H1 (cell line): ENCODE results near the gene TLR5. TPM values are rescaled to one million over a fixed set of nuclear protein-coding genes. Genes with fewer than 3 reads are reported as not detected.

ENCODE experiments used
- CTCF ChIA-PET: fragments of 300-600 bp; sonication (Branson Sonifier 250); formaldehyde crosslinking; loops from one replicate; lab custom pipeline; 2021; ENCODE audit not compliant: partially characterized antibody; lab: Charles Lee
- POLR2A ChIA-PET: fragments of 300-600 bp; sonication (Branson Sonifier 250); formaldehyde crosslinking; loops from one replicate; lab custom pipeline; 2021; ENCODE audit warnings: inconsistent platforms; ENCODE audit not compliant: partially characterized antibody; lab: Charles Lee
- DNase-seq, 2 experiments: peaks; one replicate each; pipeline versions ENCODE4 v3.0.0 to v3.0.0-alpha.2; 2010 to 2022; ENCODE audit warnings: low spot score in 2 of 2, low read depth in 1 of 2, mixed read lengths in 1 of 2
- FAIRE-seq: peaks from 2 replicates; lab custom pipeline; 2011; peaks lifted over from hg19 to GRCh38; lab: Jason Lieb, UNC
- H2AFZ ChIP-seq: 2 replicates; pipeline ENCODE4 v1.8.1; 2012; ENCODE audit warnings: low read length, inconsistent platforms
- H2AK5ac ChIP-seq: 2 replicates; pipeline ENCODE4 v1.6.1; 2013; ENCODE audit warnings: low read depth, low read length
- H2BK120ac ChIP-seq: replicated peaks from 2 replicates; pipeline ENCODE3; 2013; ENCODE audit warnings: low read depth, low read length, inconsistent platforms
- H2BK12ac ChIP-seq: 2 replicates; pipeline ENCODE4 v1.6.1; 2013; ENCODE audit warnings: low read depth, low read length
- H2BK15ac ChIP-seq: 2 replicates; pipeline ENCODE4 v1.6.1; 2013; ENCODE audit warnings: low read length
- H2BK20ac ChIP-seq: 2 replicates; pipeline ENCODE4 v1.6.1; 2013; ENCODE audit warnings: low read length
- H2BK5ac ChIP-seq: 2 replicates; pipeline ENCODE4 v1.6.1; 2013; ENCODE audit warnings: low read depth, low read length
- H3K14ac ChIP-seq: 2 replicates; pipeline ENCODE4 v1.6.1; 2013; ENCODE audit warnings: inconsistent platforms; ENCODE audit not compliant: insufficient read length
- H3K18ac ChIP-seq: 2 replicates; pipeline ENCODE4 v1.6.1; 2013; ENCODE audit warnings: low read length; ENCODE audit errors: extremely low read depth
- H3K23ac ChIP-seq: 2 replicates; pipeline ENCODE4 v1.6.1; 2013; ENCODE audit warnings: inconsistent platforms; ENCODE audit not compliant: insufficient read length
- H3K23me2 ChIP-seq: 2 replicates; pipeline ENCODE4 v1.6.1; 2013; ENCODE audit warnings: low read depth, low read length
- H3K27ac ChIP-seq: 2 replicates; pipeline ENCODE4 v1.6.1; 2011; ENCODE audit warnings: low read depth, low read length, inconsistent platforms
- H3K27me3 ChIP-seq, 4 experiments: replicated peaks in 1 of 4; 1 replicate in 1 of 4; 2 replicates in 3 of 4; pipeline versions ENCODE4 v1.6.1 to v1.8.1; 2011 to 2013; ENCODE audit warnings: low read length in 3 of 4, mild to moderate bottlenecking in 3 of 4, inconsistent platforms in 2 of 4, mixed read lengths in 2 of 4, moderate library complexity in 1 of 4; ENCODE audit not compliant: control insufficient read depth in 3 of 4, insufficient read depth in 3 of 4; ENCODE audit errors: extremely low read depth in 1 of 4
- H3K36me3 ChIP-seq, 4 experiments: 2 replicates each; pipeline versions ENCODE4 v1.6.1 to v1.8.1; 2011 to 2013; ENCODE audit warnings: mild to moderate bottlenecking in 4 of 4, low read length in 3 of 4, moderate library complexity in 2 of 4, control low read depth in 1 of 4, inconsistent platforms in 1 of 4; ENCODE audit not compliant: insufficient read depth in 4 of 4, control insufficient read depth in 2 of 4
- H3K4ac ChIP-seq: replicated peaks from 2 replicates; pipeline ENCODE3; 2013; ENCODE audit warnings: low read length, low read depth, mixed read lengths, inconsistent platforms; ENCODE audit not compliant: insufficient read length
- H3K4me1 ChIP-seq, 4 experiments: replicated peaks in 1 of 4; 1 replicate in 1 of 4; 2 replicates in 3 of 4; pipeline versions ENCODE4 v1.6.1 to v1.8.1; 2011 to 2013; ENCODE audit warnings: low read length in 3 of 4, inconsistent platforms in 2 of 4, mixed read lengths in 1 of 4; ENCODE audit not compliant: insufficient read depth in 4 of 4, control insufficient read depth in 3 of 4
- H3K4me2 ChIP-seq, 2 experiments: 2 replicates each; pipeline versions ENCODE4 v1.6.1 to v1.8.1; 2011 to 2013; ENCODE audit warnings: low read depth in 2 of 2, low read length in 2 of 2, control low read depth in 1 of 2, inconsistent platforms in 1 of 2, mild to moderate bottlenecking in 1 of 2; ENCODE audit not compliant: insufficient read depth in 1 of 2
- H3K4me3 ChIP-seq, 4 experiments: fragments of 200-600, 300-600 bp in 1 of 4; sonication (generic), shearing (Covaris generic), sonication (Bioruptor Twin) in 1 of 4; 2 replicates each; pipeline versions ENCODE4 v1.5.1 to v1.8.1; 2011 to 2016; ENCODE audit warnings: low read length in 4 of 4, low read depth in 3 of 4, control low read depth in 2 of 4, inconsistent platforms in 2 of 4, mild to moderate bottlenecking in 2 of 4, mixed read lengths in 1 of 4, moderate library complexity in 1 of 4; ENCODE audit not compliant: insufficient read depth in 2 of 4; ENCODE audit errors: extremely low read depth in 1 of 4
- H3K56ac ChIP-seq: replicated peaks from 2 replicates; pipeline ENCODE3; 2013; ENCODE audit warnings: low read depth, mild to moderate bottlenecking, mixed read lengths, low read length, inconsistent platforms; ENCODE audit not compliant: insufficient read length
- H3K79me1 ChIP-seq: 2 replicates; pipeline ENCODE4 v1.6.1; 2013; ENCODE audit warnings: low read depth, low read length, control low read depth
- H3K79me2 ChIP-seq, 2 experiments: 2 replicates each; pipeline versions ENCODE4 v1.6.1 to v1.8.1; 2012 to 2013; ENCODE audit warnings: low read length in 2 of 2, mild to moderate bottlenecking in 2 of 2, inconsistent platforms in 1 of 2; ENCODE audit not compliant: insufficient read depth in 2 of 2, control insufficient read depth in 1 of 2
- H3K9ac ChIP-seq, 4 experiments: replicated peaks in 1 of 4; 1 replicate in 1 of 4; 2 replicates in 3 of 4; pipeline versions ENCODE4 v1.6.1 to v1.8.1; 2011 to 2013; ENCODE audit warnings: low read depth in 3 of 4, low read length in 3 of 4, control low read depth in 2 of 4, mild to moderate bottlenecking in 2 of 4, moderate library complexity in 2 of 4, inconsistent platforms in 1 of 4; ENCODE audit errors: extremely low read depth in 1 of 4
- H3K9me3 ChIP-seq, 2 experiments: 2 replicates each; pipeline versions ENCODE4 v1.6.1 to v1.8.1; 2012 to 2013; ENCODE audit warnings: mild to moderate bottlenecking in 2 of 2, moderate library complexity in 2 of 2, control low read depth in 1 of 2, inconsistent platforms in 1 of 2, low read depth in 1 of 2, low read length in 1 of 2, mixed read lengths in 1 of 2; ENCODE audit not compliant: insufficient read depth in 2 of 2
- H4K20me1 ChIP-seq, 2 experiments: replicated peaks in 1 of 2; 2 replicates each; pipeline versions ENCODE3 to v1.8.1; 2011 to 2013; ENCODE audit warnings: inconsistent platforms in 2 of 2, low read length in 2 of 2, mild to moderate bottlenecking in 1 of 2; ENCODE audit not compliant: insufficient read depth in 2 of 2, control insufficient read depth in 1 of 2
- H4K5ac ChIP-seq: 2 replicates; pipeline ENCODE4 v1.6.1; 2013; ENCODE audit warnings: low read length, low read depth, mixed read lengths, inconsistent platforms; ENCODE audit not compliant: insufficient read length
- H4K8ac ChIP-seq: 2 replicates; pipeline ENCODE4 v1.8.0; 2013; ENCODE audit warnings: mild to moderate bottlenecking, moderate library complexity, low read length, inconsistent platforms; ENCODE audit not compliant: insufficient read depth; ENCODE audit errors: extremely low read depth
- H4K91ac ChIP-seq: replicated peaks from 2 replicates; pipeline ENCODE3; 2013; ENCODE audit warnings: low read length, mixed read lengths, inconsistent platforms; ENCODE audit not compliant: insufficient read length
- ASH2L ChIP-seq: fragments of 200-600, 300-600 bp; sonication (generic); IDR thresholded peaks from one replicate; pipeline ENCODE4 v1.7.1; 2017; ENCODE audit warnings: low read length
- BRCA1 ChIP-seq: IDR thresholded peaks from 2 replicates; pipeline ENCODE4 v1.6.1; 2012; ENCODE audit warnings: low read depth, low read length, improper control_type of control experiment
- CBX8 ChIP-seq: fragments of 300-800, 300-1000 bp; sonication (generic); IDR thresholded peaks from 2 replicates; pipeline ENCODE4 v1.7.1; 2016; ENCODE audit warnings: low read depth, low read length, borderline replicate concordance
- EGR1 ChIP-seq: IDR thresholded peaks from 2 replicates; pipeline ENCODE4 v1.6.1; 2011; ENCODE audit warnings: low read depth, low read length, borderline replicate concordance
- EZH2 ChIP-seq: fragments of 200-600 bp; sonication (generic); IDR thresholded peaks from 2 replicates; pipeline ENCODE4 v1.7.1; 2012; ENCODE audit warnings: low read depth, mild to moderate bottlenecking, moderate library complexity, low read length, inconsistent platforms; ENCODE audit not compliant: severe bottlenecking
- FOSL1 ChIP-seq: IDR thresholded peaks from 2 replicates; pipeline ENCODE4 v1.6.1; 2011; ENCODE audit warnings: mild to moderate bottlenecking, low read depth, low read length, moderate library complexity; ENCODE audit not compliant: insufficient read depth
- SAP30 ChIP-seq: fragments of 300-600 bp; sonication (generic); IDR thresholded peaks from 2 replicates; pipeline ENCODE4 v1.7.1; 2012; ENCODE audit warnings: low read length, moderate library complexity, mild to moderate bottlenecking, inconsistent platforms; ENCODE audit not compliant: insufficient read depth, insufficient replicate concordance
- SUZ12 ChIP-seq: fragments of 200-600 bp; sonication (generic); IDR thresholded peaks from 2 replicates; pipeline ENCODE4 v1.6.1; 2012; ENCODE audit warnings: mild to moderate bottlenecking, inconsistent platforms, low read length, moderate library complexity, mixed read lengths
- TAF7 ChIP-seq: optimal IDR thresholded peaks from 2 replicates; pipeline ENCODE3; 2011; ENCODE audit warnings: low read depth, mild to moderate bottlenecking, inconsistent platforms, low read length, moderate library complexity, borderline replicate concordance
- TBP ChIP-seq: IDR thresholded peaks from 2 replicates; pipeline ENCODE4 v1.6.1; 2011; ENCODE audit warnings: low read depth, low read length, improper control_type of control experiment
- TEAD4 ChIP-seq: IDR thresholded peaks from 2 replicates; pipeline ENCODE4 v1.6.1; 2012; ENCODE audit warnings: low read depth, low read length, inconsistent platforms, mixed read lengths
- ZNF274 ChIP-seq: IDR thresholded peaks from 2 replicates; pipeline ENCODE4 v1.7.0; 2012; ENCODE audit warnings: low read length, borderline replicate concordance; ENCODE audit errors: extremely low read depth
- WGBS, 2 experiments: shearing (Covaris generic) in 1 of 2; methylation state at CpG; one replicate each; pipeline versions ENCODE4 v1.1.6 to v1.1.7; 2013 to 2015; ENCODE audit warnings: low lambda C conversion rate in 2 of 2, mixed read lengths in 2 of 2, inconsistent platforms in 1 of 2, low coverage in 1 of 2, missing lambda C conversion rate in 1 of 2; ENCODE audit not compliant: insufficient replicate concordance in 2 of 2, insufficient coverage in 1 of 2, insufficient read length in 1 of 2; ENCODE audit errors: extremely low coverage in 1 of 2, missing lambda C conversion rate in 1 of 2; 5-methylcytosine and 5-hydroxymethylcytosine counted together
- polyA plus RNA-seq, 7 experiments: library from polyadenylated mRNA; depleted of rRNA in 3 of 7; stranded (reverse) in 5 of 7; unstranded in 2 of 7; fragments of >200 nt in 5 of 7; fragments of 200-250 nt in 2 of 7; gene quantifications; 1 replicate in 5 of 7; 2 replicates in 1 of 7; 4 replicates in 1 of 7; pipeline versions ENCODE4 v1.2.1 to v1.2.3, GENCODE V29; 2011 to 2013; ENCODE audit warnings: missing spikeins in 2 of 7, mixed read lengths in 2 of 7
- total RNA-seq: library from RNA; stranded (reverse); fragmentation: NEBNext Ultra II Directional; extraction: Animal tissue kit (Norgen Biotek cat#: 25700); gene quantifications from 2 replicates; pipeline ENCODE4 v1.2.1, GENCODE V29; 2021

TLR5 gene
- total and polyA plus RNA-seq, 2 of the 8 experiments (the other 6 are each of a cell fraction or from before 2014, with no cell fraction given) = 0.35 to 0.74 TPM

DNA sequence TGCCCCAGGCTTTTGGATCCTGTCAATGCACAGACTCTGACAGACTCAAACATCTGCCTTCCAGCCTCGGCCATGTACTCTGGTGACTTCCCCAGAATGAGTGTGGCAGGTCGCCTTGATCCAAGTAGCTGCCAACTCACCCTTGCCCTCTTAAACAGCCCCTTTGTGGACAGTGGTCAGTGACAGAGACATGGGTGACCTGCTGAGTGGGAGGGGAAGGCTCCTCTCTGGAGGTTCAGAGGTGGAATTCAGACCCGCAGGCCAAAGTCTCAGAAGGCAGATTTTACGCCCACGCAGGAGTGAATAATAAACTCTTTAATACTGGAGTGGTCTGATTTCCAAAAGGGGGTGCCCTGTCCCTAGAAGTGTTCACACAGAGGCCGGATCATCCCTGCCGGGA is 63.5 kb downstream of the TLR5 start:
- Histone ChIP-seq H2BK120ac (no peak overlapping the region), H3K4me3 (no peak overlapping the region)
- FAIRE-seq = no peak
- no peak for TF ChIP-seq FOSL1
- TF ChIP-seq TAF7 = no peak
- TF ChIP-seq ZNF274 = no peak
- TF ChIP-seq CBX8 = no peak
- TF ChIP-seq EGR1 = no peak
- TF ChIP-seq EZH2 = no peak
- no peak for TF ChIP-seq TBP
- TF ChIP-seq ASH2L = no peak
- no peak for TF ChIP-seq BRCA1
- no peak for TF ChIP-seq TEAD4
- TF ChIP-seq SAP30 = no peak
- TF ChIP-seq SUZ12 = no peak

More for the DNA sequence above, 63.5 kb downstream of the TLR5 start:
- no peak for DNase-seq
- Histone ChIP-seq H3K36me3 (no peaks in the 10 kb centered on the region), H3K56ac (no peak overlapping the region), H2AFZ (no peak overlapping the region), H4K8ac (peak overlapping the region; percentile 36; the same call in 1 of the 2 replicates), H3K18ac (no peak overlapping the region), H3K23ac (no peak overlapping the region), H3K4ac (no peak overlapping the region), H2BK15ac (no peak overlapping the region), H4K5ac (no peak overlapping the region), H4K20me1 (no peaks in the 10 kb centered on the region), H2BK5ac (peak overlapping the region; percentile 40; the same call in 1 of the 2 replicates), H2BK20ac (no peak overlapping the region), H3K27ac (no peak overlapping the region), H3K14ac (no peak overlapping the region), H3K9me3 (no peaks in the 10 kb centered on the region), H3K4me1 (peaks cover 0 to 9% (median 6%) of the 10 kb centered on the region in 4 experiments; a peak in 6 of 7 replicates), H4K91ac (peak overlapping the region; percentile 18), H3K27me3 (no peaks in the 10 kb centered on the region), H3K79me2 (no peaks in the 10 kb centered on the region), H2BK12ac (0 out of 2 replicates have a peak overlapping the region, but pooled peaks have one; percentile 6), H3K9ac (no peak overlapping the region), H3K79me1 (no peaks in the 10 kb centered on the region), H2AK5ac (no peak overlapping the region), H3K23me2 (no peaks in the 10 kb centered on the region), H3K4me2 (no peak overlapping the region)
- CTCF ChIA-PET = interaction anchor here (0.7 to 18.1 kb wide), 3 partner anchors 11 to 286 kb away, joined by 4 to 163 read pairs (median 7); no protein-coding TSS in a partner anchor
- WGBS, 2 experiments = 90% methylated on average over 7 of the region's 7 CpGs; no CpG with 5 or more reads in 1 of the 2 experiments
- POLR2A ChIA-PET = interaction anchor here (1.6 to 3.6 kb wide), 3 partner anchors 49 to 69 kb away, joined by 4 to 29 read pairs (median 11); no protein-coding TSS in a partner anchor
